GM23248 (cell line): ENCODE results near the gene OOSP2. TPM values are rescaled to one million over a fixed set of nuclear protein-coding genes. Genes with fewer than 3 reads are reported as not detected.

Experiments
- DNase-seq: peaks from one replicate; pipeline ENCODE4 v3.0.0-alpha.2; 2015
- H2AFZ ChIP-seq: fragments of 200-600 bp; sonication (generic); 2 replicates; pipeline ENCODE4 v1.6.1; 2016; ENCODE audit warnings: antibody characterized with exemption
- H3F3A ChIP-seq: fragments of 200-600 bp; sonication (generic); 2 replicates; pipeline ENCODE4 v1.6.1; 2016; ENCODE audit warnings: mild to moderate bottlenecking, antibody characterized with exemption, mixed run types; ENCODE audit not compliant: insufficient read depth
- H3K27ac ChIP-seq: fragments of 200-600 bp; sonication (generic); 2 replicates; pipeline ENCODE4 v1.5.1; 2016; ENCODE audit warnings: mild to moderate bottlenecking
- H3K27me3 ChIP-seq: fragments of 200-600 bp; sonication (generic); replicated peaks from 2 replicates; pipeline ENCODE4 v1.6.1; 2016; ENCODE audit warnings: mild to moderate bottlenecking; ENCODE audit not compliant: insufficient read depth
- H3K36me3 ChIP-seq: fragments of 200-600 bp; sonication (generic); 2 replicates; pipeline ENCODE4 v1.6.1; 2016; ENCODE audit warnings: low read depth, mild to moderate bottlenecking
- H3K4me1 ChIP-seq: fragments of 200-600 bp; sonication (generic); 2 replicates; pipeline ENCODE4 v1.6.1; 2016; ENCODE audit warnings: mild to moderate bottlenecking; ENCODE audit not compliant: insufficient read depth
- H3K4me2 ChIP-seq: fragments of 200-600 bp; sonication (generic); one replicate; pipeline ENCODE4 v1.6.1; 2016; ENCODE audit warnings: mild to moderate bottlenecking; ENCODE audit not compliant: unreplicated experiment
- H3K4me3 ChIP-seq: fragments of 200-600 bp; sonication (generic); 2 replicates; pipeline ENCODE4 v1.5.1; 2016; ENCODE audit warnings: mild to moderate bottlenecking
- H3K79me2 ChIP-seq: fragments of 200-600 bp; sonication (generic); 2 replicates; pipeline ENCODE4 v1.6.1; 2016; ENCODE audit warnings: mild to moderate bottlenecking; ENCODE audit not compliant: insufficient read depth
- H3K9ac ChIP-seq: fragments of 200-600 bp; sonication (generic); 2 replicates; pipeline ENCODE4 v1.6.1; 2016; ENCODE audit warnings: mild to moderate bottlenecking
- H3K9me2 ChIP-seq: fragments of 200-600 bp; sonication (generic); 2 replicates; pipeline ENCODE4 v1.6.1; 2016; ENCODE audit warnings: mixed run types, mild to moderate bottlenecking, moderate library complexity; ENCODE audit not compliant: insufficient read depth
- H3K9me3 ChIP-seq: fragments of 200-600 bp; sonication (generic); one replicate; pipeline ENCODE4 v1.6.1; 2017; ENCODE audit warnings: low read depth
- H4K20me1 ChIP-seq: fragments of 200-600 bp; sonication (generic); 2 replicates; pipeline ENCODE4 v1.6.0; 2016; ENCODE audit not compliant: insufficient read depth
- EZH2 ChIP-seq: fragments of 200-600 bp; sonication (generic); IDR thresholded peaks from 2 replicates; pipeline ENCODE4 v1.6.1; 2018; ENCODE audit warnings: antibody characterized with exemption, mild to moderate bottlenecking; ENCODE audit not compliant: insufficient read depth, poor library complexity, severe bottlenecking
- EZH2phosphoT487 ChIP-seq: fragments of 200-600 bp; sonication (generic); IDR thresholded peaks from 2 replicates; pipeline ENCODE4 v1.6.1; 2018; ENCODE audit warnings: antibody characterized with exemption, moderate library complexity, mild to moderate bottlenecking, low read depth; ENCODE audit not compliant: insufficient read depth
- WGBS, 2 experiments: methylation state at CpG; one replicate each; pipeline ENCODE4 v1.1.6; 2015 to 2017; ENCODE audit warnings: low lambda C conversion rate in 2 of 2, low coverage in 1 of 2; ENCODE audit errors: missing lambda C conversion rate in 2 of 2; 5-methylcytosine and 5-hydroxymethylcytosine counted together
- in situ Hi-C: fragments of 300-500 bp; cut with MboI; formaldehyde crosslinking; loops from 2 replicates; pipeline ENCODE4 v1.15.0; 2020
- polyA plus RNA-seq: library from polyadenylated mRNA; unstranded; fragments of >200 nt; fragmentation: Nextera tagmentation; extraction: Ambion mirVana; gene quantifications from 2 replicates; pipeline ENCODE4 v1.2.1, GENCODE V29; 2016
- total RNA-seq: library from RNA; depleted of rRNA; stranded (reverse); fragments of >200 nt; shearing (Covaris generic); gene quantifications from 2 replicates; pipeline ENCODE4 v1.2.3, GENCODE V29; 2014

The OOSP2 gene
- total and polyA plus RNA-seq, 2 experiments from 2014 or later, result not detected

DNA sequence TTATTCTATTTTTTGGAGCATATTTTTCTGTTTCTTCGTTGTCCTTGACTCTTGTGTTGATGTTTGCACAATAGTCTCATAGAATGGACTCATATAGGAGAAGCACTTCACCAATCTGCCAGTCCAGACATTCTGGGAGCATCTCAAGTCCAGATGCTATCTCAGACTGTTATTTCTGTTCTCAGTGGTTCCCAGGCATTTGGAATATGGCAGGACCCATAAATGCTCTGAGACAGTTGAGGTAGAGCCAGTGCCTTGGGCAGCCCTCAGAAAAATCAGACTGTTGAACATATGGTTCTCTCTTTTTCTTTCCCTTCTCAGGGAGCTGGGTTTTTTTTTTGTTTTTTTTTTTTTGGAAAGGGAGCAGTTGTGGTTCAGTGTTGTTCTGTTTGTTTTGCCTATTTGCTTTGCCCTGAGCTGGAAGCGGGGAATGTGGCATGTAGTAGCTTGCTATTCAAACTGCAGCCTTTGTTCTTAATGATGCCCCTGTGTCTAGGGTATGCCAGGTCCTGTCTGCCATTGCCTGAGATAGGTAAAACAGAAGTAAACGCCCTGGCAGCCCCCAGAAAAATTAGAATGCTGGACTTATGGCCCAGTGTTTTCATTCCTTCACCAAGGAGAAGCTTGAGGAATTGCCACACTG lies 44.5 kb downstream of the OOSP2 start:
- WGBS, 2 experiments, result 5 to 9% methylated on average over 3 of the region's 3 CpGs

GRCh38 chr11:60085909-60086308 lies 45.7 kb downstream of the OOSP2 start:
- Histone ChIP-seq H3K27me3 (no peaks in the 10 kb centered on the region), H3K4me1 (no peaks in the 10 kb centered on the region), H3K79me2 (no peaks in the 10 kb centered on the region), H3K36me3 (no peaks in the 10 kb centered on the region), H2AFZ (no peak overlapping the region), H4K20me1 (no peaks in the 10 kb centered on the region), H3K9me2 (no peaks in the 10 kb centered on the region), H3K4me3 (no peak overlapping the region), H3F3A (no peaks in the 10 kb centered on the region), H3K9ac (no peak overlapping the region), H3K9me3 (no peaks in the 10 kb centered on the region), H3K4me2 (no peak overlapping the region), H3K27ac (no peak overlapping the region)
- no peak for DNase-seq
- in situ Hi-C loops, result no loop called here
- TF ChIP-seq EZH2, result no peak
- no peak for TF ChIP-seq EZH2phosphoT487
- 15 to 23% methylated on average over 2 of the region's 2 CpGs for WGBS, 2 experiments

More for the DNA sequence above, 44.5 kb downstream of the OOSP2 start:
- H3K79me2 ChIP-seq, result no peaks in the 10 kb centered on the region
- no peaks in the 10 kb centered on the region for H3K4me1 ChIP-seq
- no peak for TF ChIP-seq EZH2phosphoT487
- no peak for TF ChIP-seq EZH2
- H3K9me3 ChIP-seq, result no peaks in the 10 kb centered on the region
- no peaks in the 10 kb centered on the region for H3F3A ChIP-seq
- no peaks in the 10 kb centered on the region for H4K20me1 ChIP-seq
- H3K9me2 ChIP-seq, result no peaks in the 10 kb centered on the region
- in situ Hi-C loops, result no loop called here
- H3K9ac ChIP-seq, result no peak overlapping the region
- H3K4me3 ChIP-seq, result no peak overlapping the region
- no peak overlapping the region for H3K4me2 ChIP-seq
- no peaks in the 10 kb centered on the region for H3K27me3 ChIP-seq
- DNase-seq, result no peak
- H2AFZ ChIP-seq, result no peak overlapping the region
- no peaks in the 10 kb centered on the region for H3K36me3 ChIP-seq
- no peak overlapping the region for H3K27ac ChIP-seq

DNA sequence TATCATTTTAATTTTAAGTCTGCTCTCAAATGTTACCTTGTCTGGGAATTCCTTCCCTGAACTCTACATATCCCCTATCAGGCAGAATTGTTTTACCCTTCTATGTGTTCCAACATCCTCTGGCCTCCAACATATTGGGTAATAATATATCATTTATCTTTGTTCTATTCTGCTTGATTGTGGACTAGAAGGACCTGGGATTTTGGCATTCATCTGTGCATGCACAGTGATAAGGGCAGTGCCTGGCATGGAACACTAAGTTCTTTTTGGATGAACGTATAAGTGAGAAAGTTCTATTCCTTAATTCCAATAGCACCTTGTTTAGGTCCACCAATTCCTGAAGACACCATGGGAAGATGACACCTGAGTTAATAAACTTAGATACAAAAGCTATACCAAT lies 47.0 kb downstream of the OOSP2 start:
- no peak for DNase-seq
- WGBS, 2 experiments, result 11 to 14% methylated on average over 1 of the region's 1 CpG
- Histone ChIP-seq H3K9me3 (no peaks in the 10 kb centered on the region), H3K4me3 (no peak overlapping the region), H3K9me2 (no peaks in the 10 kb centered on the region), H3F3A (no peaks in the 10 kb centered on the region), H3K79me2 (no peaks in the 10 kb centered on the region), H3K27ac (no peak overlapping the region), H3K4me2 (no peak overlapping the region), H2AFZ (no peak overlapping the region), H4K20me1 (no peaks in the 10 kb centered on the region), H3K36me3 (no peaks in the 10 kb centered on the region), H3K27me3 (no peaks in the 10 kb centered on the region), H3K4me1 (no peaks in the 10 kb centered on the region), H3K9ac (no peak overlapping the region)
- in situ Hi-C loops, result no loop called here
- no peak for TF ChIP-seq EZH2phosphoT487
- TF ChIP-seq EZH2, result no peak

DNA sequence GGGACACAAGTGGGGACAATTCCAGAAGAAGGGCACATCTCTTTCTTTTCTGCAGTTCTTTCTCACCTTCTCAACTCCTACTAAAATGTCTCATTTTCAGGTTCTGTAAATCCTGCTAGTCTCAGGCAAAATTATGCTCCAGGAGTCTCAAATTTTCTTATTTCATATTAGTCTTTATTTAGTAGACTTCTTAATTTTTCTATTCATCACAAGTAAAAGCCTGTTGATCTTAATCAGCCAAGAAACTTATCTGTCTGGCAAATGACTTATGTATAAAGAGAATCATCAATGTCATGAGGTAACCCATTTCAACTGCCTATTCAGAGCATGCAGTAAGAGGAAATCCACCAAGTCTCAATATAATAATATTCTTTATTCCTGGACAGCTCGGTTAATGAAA lies 48.2 kb downstream of the OOSP2 start, which contains the start of gene MS4A2:
Gene MS4A2, plus strand, starts transcription at position 301 of the 400 bp plus-strand sequence. CDS start 102 bp downstream, outside the sequence.
- no peak for TF ChIP-seq EZH2
- TF ChIP-seq EZH2phosphoT487, result no peak
- in situ Hi-C loops, result no loop called here
- Histone ChIP-seq H3K4me1 (no peaks in the 10 kb centered on the region), H3K27ac (no peak within 1 kb of the TSS), H3K4me3 (no peak within 1 kb of the TSS), H3K79me2 (no peaks in the 10 kb centered on the region), H4K20me1 (no peaks in the 10 kb centered on the region), H3K36me3 (no peaks in the 10 kb centered on the region), H3K4me2 (no peak within 1 kb of the TSS), H2AFZ (no peak within 1 kb of the TSS), H3F3A (no peaks in the 10 kb centered on the region), H3K9me2 (no peaks in the 10 kb centered on the region), H3K9me3 (no peaks in the 10 kb centered on the region), H3K9ac (no peak within 1 kb of the TSS), H3K27me3 (no peaks in the 10 kb centered on the region)
- DNase-seq, result no peak
- 21 to 24% methylated on average over 1 of the region's 1 CpG for WGBS, 2 experiments
